Measurements from ENCODE around the gene TRABD.

DNA sequence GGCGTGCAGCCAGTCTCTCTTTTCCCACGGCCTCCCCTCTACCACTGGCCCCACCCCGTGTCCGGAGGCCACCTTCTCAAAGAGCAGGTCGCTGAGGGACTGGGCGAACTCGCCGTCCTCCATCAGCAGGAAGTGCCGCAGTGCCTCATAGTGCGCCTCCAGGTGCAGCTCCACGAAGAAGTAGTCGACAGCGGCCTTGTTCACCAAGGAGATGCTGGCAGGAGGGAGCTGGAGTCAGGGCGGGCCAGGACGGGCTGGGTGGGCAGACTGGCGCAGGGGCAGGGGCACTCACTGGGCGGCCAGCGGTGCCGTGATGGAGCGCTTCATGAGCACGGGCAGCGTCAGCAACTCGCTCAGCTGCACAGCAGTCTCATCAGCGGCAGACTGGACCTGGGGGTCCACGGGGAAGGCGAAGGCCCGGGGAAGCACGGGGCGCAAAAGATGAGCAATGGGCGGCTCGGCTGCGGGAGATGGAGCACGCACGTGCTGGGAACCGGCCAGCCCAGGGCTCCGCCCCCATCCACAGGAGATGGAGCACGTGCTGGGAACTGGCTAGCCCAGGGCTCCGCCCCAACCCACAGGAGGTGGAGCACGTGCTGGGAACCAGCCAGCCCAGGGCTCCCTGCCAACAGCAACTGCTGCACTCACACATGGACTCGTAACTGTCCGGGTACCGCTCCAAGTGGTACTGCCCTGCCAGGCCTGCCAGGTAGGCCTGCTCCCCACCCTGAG, 33.4 kb downstream of the TRABD start:
- TF ChIP-seq CTCF (IDR thresholded peaks at IDR 0.05): no peak
- no peak for TF ChIP-seq POLR2A (IDR thresholded peaks at IDR 0.05)

All from thyroid gland (tissue), 4 donors.